CD14-positive monocyte (primary cell): ENCODE results near the gene CELF4. TPM values are rescaled to one million over a fixed set of nuclear protein-coding genes. Genes with fewer than 3 reads are reported as not detected.

Experiments used
- DNase-seq, 3 donors: peaks; one replicate each; pipeline ENCODE4 v3.0.0-alpha.2; 2011 to 2022
- H2AFZ ChIP-seq: 2 replicates; pipeline ENCODE4 v1.6.0; 2012; ENCODE audit warnings: mild to moderate bottlenecking, low read depth, low read length, inconsistent platforms; ENCODE audit not compliant: insufficient read depth, poor library complexity, severe bottlenecking
- H3K27ac ChIP-seq, 2 donors: 1 replicate in 1 of 2; 2 replicates in 1 of 2; pipeline ENCODE4 v1.5.1; 2012 to 2013; ENCODE audit warnings: low read length in 2 of 2, control low read depth in 1 of 2, inconsistent platforms in 1 of 2, low read depth in 1 of 2, mild to moderate bottlenecking in 1 of 2
- H3K27me3 ChIP-seq, 2 donors: one replicate each; pipeline versions ENCODE4 v1.6.0 to v1.6.1; 2011 to 2013; ENCODE audit warnings: low read length in 2 of 2; ENCODE audit not compliant: control insufficient read depth in 2 of 2, insufficient read depth in 2 of 2
- H3K36me3 ChIP-seq, 2 donors: replicated peaks in 1 of 2; 1 replicate in 1 of 2; 2 replicates in 1 of 2; pipeline versions ENCODE4 v1.5.1 to v1.6.1; 2012 to 2013; ENCODE audit warnings: low read length in 2 of 2, control low read depth in 1 of 2, inconsistent platforms in 1 of 2, mild to moderate bottlenecking in 1 of 2; ENCODE audit not compliant: insufficient read depth in 2 of 2, control insufficient read depth in 1 of 2
- H3K4me1 ChIP-seq, 2 donors: 1 replicate in 1 of 2; 2 replicates in 1 of 2; pipeline versions ENCODE4 v1.5.1 to v1.6.1; 2012 to 2013; ENCODE audit warnings: low read length in 2 of 2, control low read depth in 1 of 2, inconsistent platforms in 1 of 2, mild to moderate bottlenecking in 1 of 2, moderate library complexity in 1 of 2; ENCODE audit not compliant: insufficient read depth in 2 of 2, control insufficient read depth in 1 of 2
- H3K4me2 ChIP-seq: replicated peaks from 2 replicates; pipeline ENCODE3; 2012; ENCODE audit warnings: low read length, moderate library complexity, mild to moderate bottlenecking; ENCODE audit not compliant: poor library complexity, severe bottlenecking; ENCODE audit errors: extremely low read depth
- H3K4me3 ChIP-seq, 3 experiments: fragments of 200-600 bp in 1 of 3; sonication (generic) in 1 of 3; replicated peaks in 1 of 3; 1 replicate in 2 of 3; 2 replicates in 1 of 3; pipeline ENCODE4 v1.5.1; 2011 to 2013; ENCODE audit warnings: low read length in 3 of 3, mild to moderate bottlenecking in 3 of 3, control low read depth in 2 of 3, low read depth in 2 of 3, inconsistent platforms in 1 of 3, moderate library complexity in 1 of 3
- H3K79me2 ChIP-seq: 2 replicates; pipeline ENCODE4 v1.6.0; 2012; ENCODE audit warnings: mild to moderate bottlenecking, control low read depth, inconsistent platforms, low read length, moderate library complexity; ENCODE audit not compliant: insufficient read depth
- H3K9ac ChIP-seq: 2 replicates; pipeline ENCODE4 v1.6.0; 2017; ENCODE audit warnings: low read length, mild to moderate bottlenecking; ENCODE audit not compliant: insufficient read depth, poor library complexity, severe bottlenecking
- H3K9me3 ChIP-seq, 2 donors: replicated peaks in 1 of 2; 1 replicate in 1 of 2; 2 replicates in 1 of 2; pipeline versions ENCODE4 v1.5.1 to v1.6.1; 2012 to 2013; ENCODE audit warnings: low read length in 2 of 2, control low read depth in 1 of 2; ENCODE audit not compliant: control insufficient read depth in 1 of 2, insufficient read depth in 1 of 2
- H4K20me1 ChIP-seq: 2 replicates; pipeline ENCODE4 v1.6.0; 2012; ENCODE audit warnings: mild to moderate bottlenecking, low read length, control low read depth, moderate library complexity; ENCODE audit not compliant: insufficient read depth
- H3K27ac Mint-ChIP-seq, 7 donors: one replicate each; pipeline ENCODE4 v1.8.0; 2020; ENCODE audit warnings: mild to moderate bottlenecking in 7 of 7, mixed read lengths in 7 of 7, moderate library complexity in 6 of 7, inconsistent platforms in 2 of 7
- H3K27me3 Mint-ChIP-seq, 3 donors: one replicate each; pipeline ENCODE4 v1.8.0; 2021 to 2022; ENCODE audit warnings: low read depth in 3 of 3, mild to moderate bottlenecking in 3 of 3, mixed read lengths in 3 of 3, moderate library complexity in 3 of 3, inconsistent platforms in 1 of 3
- H3K36me3 Mint-ChIP-seq, 2 donors: one replicate each; pipeline ENCODE4 v1.8.0; 2020; ENCODE audit warnings: mixed read lengths in 2 of 2, inconsistent platforms in 1 of 2, mild to moderate bottlenecking in 1 of 2
- H3K4me1 Mint-ChIP-seq: one replicate; pipeline ENCODE4 v1.8.0; 2020; ENCODE audit warnings: mild to moderate bottlenecking, mixed read lengths
- H3K4me3 Mint-ChIP-seq, 2 donors: one replicate each; pipeline ENCODE4 v1.8.0; 2020; ENCODE audit warnings: mild to moderate bottlenecking in 2 of 2, mixed read lengths in 2 of 2, moderate library complexity in 1 of 2
- H3K9me3 Mint-ChIP-seq, 7 donors: one replicate each; pipeline ENCODE4 v1.8.0; 2020 to 2022; ENCODE audit warnings: mixed read lengths in 7 of 7, mild to moderate bottlenecking in 6 of 7, moderate library complexity in 6 of 7, inconsistent platforms in 2 of 7
- CTCF ChIP-seq: fragments of 200-600 bp; IDR thresholded peaks from one replicate; pipeline ENCODE4 v1.8.0; 2022; ENCODE audit warnings: antibody characterized with exemption, mild to moderate bottlenecking
- WGBS: methylation state at CpG from one replicate; pipeline ENCODE4 v1.1.5; 2013; ENCODE audit warnings: missing lambda C conversion rate; ENCODE audit not compliant: insufficient coverage; 5-methylcytosine and 5-hydroxymethylcytosine counted together
- intact Hi-C, 2 donors: fragments of 100-400 bp; cut with micrococcal nuclease; formaldehyde crosslinking; loops; one replicate each; pipeline versions ENCODE4 v1.15.0 to v1.15.1; 2023
- polyA plus RNA-seq, 3 donors: library from polyadenylated mRNA; depleted of rRNA in 1 of 3; unstranded in 2 of 3; stranded (reverse) in 1 of 3; fragments of 300-500 nt in 2 of 3; fragments of >200 nt in 1 of 3; fragmentation: Illumina TruSeq in 2 of 3; gene quantifications; 1 replicate in 2 of 3; 2 replicates in 1 of 3; pipeline ENCODE4 v1.2.3, GENCODE V29; 2012 to 2021

CELF4 gene
- polyA plus RNA-seq, 3 donors, result not detected

DNA sequence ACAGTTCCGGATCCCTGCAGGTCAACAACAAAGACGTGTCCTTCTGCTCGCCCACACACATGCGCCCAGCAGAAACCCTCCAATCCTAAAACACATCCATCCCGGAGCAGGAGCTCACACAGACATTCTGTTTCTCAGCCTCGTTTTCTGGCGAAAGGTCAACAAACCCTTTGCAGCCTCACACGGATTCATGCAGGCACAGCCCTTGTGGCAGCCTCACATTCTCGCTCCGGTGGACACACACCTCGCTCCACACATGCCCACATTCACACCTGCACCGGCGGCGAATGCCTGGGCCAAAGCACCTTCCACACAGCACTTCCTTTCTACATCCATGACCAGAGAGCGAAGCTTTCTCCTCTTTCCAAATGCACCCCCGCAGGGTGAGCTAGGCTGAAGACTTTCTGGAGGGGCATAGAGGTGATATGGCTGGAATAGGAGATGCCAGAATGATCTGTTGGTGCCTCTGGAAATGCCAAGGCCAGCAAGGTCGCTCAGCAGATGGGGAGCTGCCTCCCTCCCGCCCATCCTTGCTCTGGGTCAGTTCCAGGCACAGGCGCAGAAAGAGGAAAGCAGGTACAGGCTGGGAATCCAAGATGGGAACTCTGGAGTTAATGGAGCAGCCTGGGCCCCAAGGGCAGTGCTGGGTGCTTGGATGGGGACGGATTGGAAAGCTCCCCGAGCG lies 88.8 kb downstream of the CELF4 start:
- Mint-ChIP-seq H3K9me3 (no peaks in the 10 kb centered on the region), H3K27me3 (peaks cover 0 to 9% (median 5%) of the 10 kb centered on the region in 3 donors), H3K4me3 (no peak overlapping the region), H3K36me3 (no peaks in the 10 kb centered on the region), H3K4me1 (no peaks in the 10 kb centered on the region), H3K27ac (no peak overlapping the region)
- Histone ChIP-seq H3K27ac (no peak overlapping the region), H3K36me3 (no peaks in the 10 kb centered on the region), H3K4me1 (no peaks in the 10 kb centered on the region), H3K27me3 (no peaks in the 10 kb centered on the region), H4K20me1 (no peaks in the 10 kb centered on the region), H3K4me3 (no peak overlapping the region), H3K4me2 (no peak overlapping the region), H3K9ac (no peak overlapping the region), H3K9me3 (no peaks in the 10 kb centered on the region), H2AFZ (no peak overlapping the region), H3K79me2 (no peaks in the 10 kb centered on the region)
- intact Hi-C loops, result no loop called here
- 71% methylated on average over 18 of the region's 22 CpGs for WGBS
- DNase-seq, result no peak
- peak; percentile 3 for TF ChIP-seq CTCF

DNA sequence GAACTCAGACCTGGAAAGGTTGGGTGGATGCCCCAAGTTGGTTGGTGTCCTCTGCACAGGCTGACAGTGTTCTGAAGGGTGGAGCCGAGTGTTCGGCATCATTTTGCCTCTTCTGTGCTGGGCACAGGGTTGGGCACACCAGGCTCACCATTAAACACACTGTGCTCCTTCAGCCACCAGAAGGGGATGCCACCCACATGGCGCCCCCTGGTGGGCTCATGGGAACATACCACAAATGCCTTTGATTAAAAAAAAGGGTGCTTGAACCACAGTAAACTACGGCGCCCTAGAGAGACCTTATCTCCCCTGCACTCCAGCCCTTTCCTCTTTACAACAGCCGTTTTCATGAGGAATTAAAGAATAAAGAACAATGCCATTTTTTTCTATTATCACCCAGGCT lies 89.4 kb downstream of the CELF4 start:
- Histone ChIP-seq H2AFZ (no peak overlapping the region), H3K4me3 (no peak overlapping the region), H4K20me1 (no peaks in the 10 kb centered on the region), H3K9ac (no peak overlapping the region), H3K27ac (no peak overlapping the region), H3K36me3 (no peaks in the 10 kb centered on the region), H3K27me3 (no peaks in the 10 kb centered on the region), H3K79me2 (no peaks in the 10 kb centered on the region), H3K4me1 (no peaks in the 10 kb centered on the region), H3K4me2 (no peak overlapping the region), H3K9me3 (no peaks in the 10 kb centered on the region)
- intact Hi-C loops, result no loop called here
- Mint-ChIP-seq H3K4me3 (no peak overlapping the region), H3K4me1 (no peaks in the 10 kb centered on the region), H3K36me3 (no peaks in the 10 kb centered on the region), H3K27ac (no peak overlapping the region), H3K9me3 (peaks cover 0 to 2% (median 0%) of the 10 kb centered on the region in 7 donors), H3K27me3 (peaks cover 0 to 5% (median 5%) of the 10 kb centered on the region in 3 donors)
- TF ChIP-seq CTCF, result no peak
- DNase-seq, result no peak
- 48% methylated on average over 3 of the region's 6 CpGs for WGBS
